Thyroid gland (tissue), 4 donors: Measurements from ENCODE around the gene CRPPA.

Source experiments
- CTCF ChIP-seq, 6 experiments: fragments of 200-600 bp in 3 of 6; fragments of 450-650 bp in 3 of 6; sonication (generic) in 3 of 6; IDR thresholded peaks; one replicate each; pipeline ENCODE4 v1.5.1; 2016 to 2019; ENCODE audit warnings: antibody characterized with exemption in 6 of 6, mild to moderate bottlenecking in 2 of 6, inconsistent platforms in 1 of 6, moderate library complexity in 1 of 6
- POLR2A ChIP-seq, 2 donors: fragments of 450-650 bp; IDR thresholded peaks; one replicate each; pipeline ENCODE4 v1.6.1; 2017; ENCODE audit warnings: antibody characterized with exemption in 2 of 2, mild to moderate bottlenecking in 2 of 2, moderate library complexity in 1 of 2

DNA sequence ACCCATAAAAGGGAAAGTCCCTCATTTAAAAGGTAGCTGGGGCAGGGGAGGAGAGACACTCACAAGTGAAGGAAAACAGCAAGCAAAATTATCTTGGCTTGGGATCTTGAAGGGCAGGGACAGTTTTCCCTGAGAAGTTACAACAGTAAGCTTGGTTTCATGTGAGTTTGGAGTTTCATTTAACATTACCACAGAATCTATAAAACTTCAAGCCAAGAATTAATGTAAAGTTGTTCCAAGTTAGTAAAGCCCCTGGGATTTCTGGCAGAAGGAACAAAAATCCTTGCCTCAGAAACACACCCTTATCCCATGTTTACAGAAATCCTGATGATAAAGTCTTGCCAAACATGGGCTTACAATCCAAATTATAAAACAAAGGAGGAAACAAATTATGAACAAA is 19.2 kb downstream of the CRPPA start:
- TF ChIP-seq CTCF (IDR thresholded peaks at IDR 0.05) (no peak), POLR2A (IDR thresholded peaks at IDR 0.05) (no peak)
